K562 (cell line): ENCODE measurements around the gene AHI1. TPM values are rescaled to one million over a fixed set of nuclear protein-coding genes. Genes with fewer than 3 reads are reported as not detected.

Experiments used
- ATAC-seq: fragments of 200-7000 bp; cut with Tn5 transposase; 3 replicates; pipeline ENCODE4 v1.9.1; 2020; ENCODE audit warnings: moderate library complexity
- BruUV-seq: library from RNA; stranded (reverse); fragments of 400-500 nt; replicated peaks from 2 replicates; lab custom pipeline; 2021; lab: Mats Ljungman, UMichigan
- CTCF ChIA-PET: fragments of 300-600 bp; formaldehyde crosslinking; extraction: SDS; loops from one replicate; lab custom pipeline; 2021; ENCODE audit warnings: low intra/inter-chr PET ratio; lab: Yijun Ruan, JAX
- POLR2A ChIA-PET: fragments of 300-600, 350-650 bp; sonication (Branson Sonifier 250); formaldehyde crosslinking; extraction: SDS; loops from one replicate; lab custom pipeline; 2021; ENCODE audit warnings: antibody characterized with exemption, inconsistent platforms; lab: Yijun Ruan, JAX
- DNase-seq, 4 experiments: peaks; one replicate each; pipeline versions ENCODE4 v3.0.0 to v3.0.0-alpha.2; 2011 to 2018; ENCODE audit warnings: low spot score in 3 of 4, mixed read lengths in 3 of 4; ENCODE audit errors: extremely low read depth in 1 of 4
- FAIRE-seq: peaks from 2 replicates; lab custom pipeline; 2011; peaks lifted over from hg19 to GRCh38; lab: Jason Lieb, UNC
- H2AFZ ChIP-seq: 2 replicates; pipeline ENCODE4 v1.6.0; 2011; ENCODE audit warnings: low read depth, low read length, control low read depth, inconsistent platforms
- H3K27ac ChIP-seq: fragments of 200-600 bp; 3 replicates; pipeline ENCODE4 v1.8.0; 2011; ENCODE audit warnings: low read depth, mild to moderate bottlenecking, control low read depth, inconsistent platforms, low read length, moderate library complexity, mixed read lengths; ENCODE audit errors: extremely low read depth
- H3K27me3 ChIP-seq, 2 experiments: fragments of 300-600 bp in 1 of 2; 2 replicates in 1 of 2; 3 replicates in 1 of 2; pipeline versions ENCODE4 v1.6.0 to v1.8.0; 2011; ENCODE audit warnings: inconsistent platforms in 2 of 2, low read length in 2 of 2, mild to moderate bottlenecking in 1 of 2, mixed read lengths in 1 of 2, moderate library complexity in 1 of 2; ENCODE audit not compliant: control insufficient read depth in 2 of 2, insufficient read depth in 2 of 2
- H3K36me3 ChIP-seq: fragments of 300-600 bp; 3 replicates; pipeline ENCODE4 v1.8.0; 2011; ENCODE audit warnings: mild to moderate bottlenecking, low read length, inconsistent platforms; ENCODE audit not compliant: control insufficient read depth, insufficient read depth
- H3K4me1 ChIP-seq, 2 experiments: fragments of 200-600 bp in 1 of 2; replicated peaks in 1 of 2; 2 replicates in 1 of 2; 3 replicates in 1 of 2; pipeline versions ENCODE4 v1.5.1 to v1.8.0; 2011; ENCODE audit warnings: inconsistent platforms in 2 of 2, low read length in 2 of 2, mild to moderate bottlenecking in 1 of 2, mixed read lengths in 1 of 2, moderate library complexity in 1 of 2; ENCODE audit not compliant: control insufficient read depth in 2 of 2, insufficient read depth in 2 of 2
- H3K4me2 ChIP-seq: 2 replicates; pipeline ENCODE4 v1.6.1; 2011; ENCODE audit warnings: low read length, control low read depth, inconsistent platforms, mixed read lengths; ENCODE audit not compliant: insufficient read depth
- H3K4me3 ChIP-seq: fragments of 200-600 bp; sonication (generic), shearing (Covaris generic); 2 replicates; pipeline ENCODE4 v1.5.1; 2016; ENCODE audit warnings: control low read depth, inconsistent platforms
- H3K79me2 ChIP-seq: fragments of 200-600 bp; 3 replicates; pipeline ENCODE4 v1.8.0; 2011; ENCODE audit warnings: low read length, inconsistent platforms; ENCODE audit not compliant: control insufficient read depth, insufficient read depth
- H3K9ac ChIP-seq, 2 experiments: 2 replicates each; pipeline versions ENCODE4 v1.6.0 to v1.6.1; 2011; ENCODE audit warnings: low read depth in 2 of 2, low read length in 2 of 2, control low read depth in 1 of 2, inconsistent platforms in 1 of 2, mild to moderate bottlenecking in 1 of 2, mixed read lengths in 1 of 2; ENCODE audit not compliant: insufficient read depth in 1 of 2
- H3K9me1 ChIP-seq: one replicate; pipeline ENCODE4 v1.6.0; 2011; ENCODE audit warnings: inconsistent platforms, mild to moderate bottlenecking, low read length, moderate library complexity; ENCODE audit not compliant: control insufficient read depth, insufficient read depth
- H3K9me3 ChIP-seq: replicated peaks from 2 replicates; pipeline ENCODE4 v1.5.1; 2011; ENCODE audit warnings: low read depth, low read length, inconsistent platforms; ENCODE audit not compliant: control insufficient read depth, insufficient read depth
- H4K20me1 ChIP-seq: replicated peaks from 2 replicates; pipeline ENCODE4 v1.6.1; 2011; ENCODE audit warnings: low read length, inconsistent platforms, mixed read lengths; ENCODE audit not compliant: control insufficient read depth, insufficient read depth
- ARID1B ChIP-seq: fragments of 450-650 bp; IDR thresholded peaks from 2 replicates; pipeline ENCODE4 v1.6.1; 2016; ENCODE audit warnings: antibody characterized with exemption, mild to moderate bottlenecking, inconsistent platforms
- FOXM1 ChIP-seq, 2 experiments: fragments of 450-650 bp in 1 of 2; sonication (generic) in 1 of 2; formaldehyde crosslinking in 1 of 2; IDR thresholded peaks; 2 replicates each; pipeline versions ENCODE4 v1.6.1 to v1.9.0; 2017 to 2022; ENCODE audit warnings: low read depth in 2 of 2, mild to moderate bottlenecking in 2 of 2, missing genetic modification reagents in 1 of 2, moderate library complexity in 1 of 2
- GTF2F1 ChIP-seq: IDR thresholded peaks from 2 replicates; pipeline ENCODE4 v1.6.1; 2011; ENCODE audit warnings: low read depth, low read length, improper control_type of control experiment
- LCOR ChIP-seq: sonication (generic); formaldehyde crosslinking; IDR thresholded peaks from 2 replicates; pipeline ENCODE4 v1.8.0; 2022; ENCODE audit warnings: mild to moderate bottlenecking, missing genetic modification reagents
- RAD21 ChIP-seq, 2 experiments: fragments of 250-450 bp in 1 of 2; fragments of 450-650 bp in 1 of 2; sonication (Bioruptor Pico) in 1 of 2; formaldehyde crosslinking in 1 of 2; IDR thresholded peaks in 1 of 2; conservative IDR thresholded peaks in 1 of 2; 2 replicates each; pipeline versions ENCODE4 v1.4.0 to v1.8.0; 2020 to 2022; ENCODE audit warnings: mild to moderate bottlenecking in 2 of 2, moderate library complexity in 1 of 2
- SIN3A ChIP-seq, 2 experiments: fragments of 150-350 bp in 1 of 2; IDR thresholded peaks; 2 replicates each; pipeline ENCODE4 v1.6.1; 2011 to 2016; ENCODE audit warnings: borderline replicate concordance in 2 of 2, low read depth in 2 of 2, low read length in 2 of 2, mild to moderate bottlenecking in 2 of 2, moderate library complexity in 2 of 2; ENCODE audit not compliant: control insufficient read depth in 1 of 2
- SPI1 ChIP-seq: IDR thresholded peaks from 2 replicates; pipeline ENCODE4 v1.6.1; 2011; ENCODE audit warnings: low read depth, low read length, control low read depth, borderline replicate concordance
- TARDBP ChIP-seq: fragments of 450-650 bp; IDR thresholded peaks from 2 replicates; pipeline ENCODE4 v1.6.1; 2016
- WGBS: fragments of 100-300 bp; shearing (Covaris generic); methylation state at CpG from one replicate; pipeline ENCODE4 v1.1.6; 2016; ENCODE audit warnings: low coverage, mixed read lengths; ENCODE audit not compliant: insufficient coverage; ENCODE audit errors: missing lambda C conversion rate; 5-methylcytosine and 5-hydroxymethylcytosine counted together
- in situ Hi-C: fragments of 300-500 bp; cut with MboI; formaldehyde crosslinking; loops from 4 replicates; pipeline ENCODE4 v1.15.0; 2018; ENCODE audit warnings: inconsistent platforms, mixed read lengths
- intact Hi-C: fragments of 100-400 bp; cut with micrococcal nuclease; formaldehyde crosslinking; loops from 2 replicates; pipeline ENCODE4 v1.14.2; 2022
- polyA plus RNA-seq, 8 experiments: library from polyadenylated mRNA; depleted of rRNA in 4 of 8; stranded (reverse) in 5 of 8; unstranded in 3 of 8; fragments of >200 nt; fragmentation: Nextera tagmentation in 2 of 8; fragmentation: Illumina TruSeq in 1 of 8; extraction: Ambion mirVana in 2 of 8; extraction: Trizol in 1 of 8; gene quantifications; 2 replicates each; pipeline versions ENCODE4 v1.2.1 to v1.2.3, GENCODE V29; 2011 to 2014; ENCODE audit warnings: inconsistent platforms in 1 of 8, missing spikeins in 1 of 8
- total RNA-seq, 7 experiments: library from RNA; depleted of rRNA in 6 of 7; stranded (reverse); fragments of >200 nt in 6 of 7; fragmentation: Illumina TruSeq in 2 of 7; extraction: Trizol in 2 of 7; gene quantifications; 2 replicates each; pipeline versions ENCODE4 v1.2.1 to v1.2.3, GENCODE V29; 2011 to 2021; ENCODE audit warnings: low replicate concordance in 1 of 7
- TF ChIP-seq, protein P1 (sequence below): sonication (generic); formaldehyde crosslinking; IDR thresholded peaks from 2 replicates; pipeline ENCODE4 v1.5.0; 2020; ENCODE audit warnings: missing genetic modification reagents
- TF ChIP-seq, protein P2 (sequence below), 2 experiments: fragments of 450-650 bp; IDR thresholded peaks; 2 replicates each; pipeline ENCODE4 v1.6.1; 2016
- TF ChIP-seq, protein P3 (sequence below): fragments of 250-450 bp; sonication (Bioruptor Pico); IDR thresholded peaks from 2 replicates; pipeline ENCODE4 v1.5.0; 2021; ENCODE audit warnings: mild to moderate bottlenecking, borderline replicate concordance
- TF ChIP-seq, protein P4 (sequence below), 3 experiments: IDR thresholded peaks in 2 of 3; conservative IDR thresholded peaks in 1 of 3; 2 replicates each; pipeline ENCODE4 v1.5.1; 2011 to 2012; ENCODE audit warnings: low read length in 3 of 3, mild to moderate bottlenecking in 3 of 3, control low read depth in 2 of 3, improper control_type of control experiment in 1 of 3, inconsistent platforms in 1 of 3, low read depth in 1 of 3, mixed read lengths in 1 of 3, moderate library complexity in 1 of 3; ENCODE audit not compliant: insufficient read depth in 2 of 3

The AHI1 gene
- total and polyA plus RNA-seq, 9 of the 15 experiments (the other 6 are each of a cell fraction or from before 2014, with no cell fraction given) = 24.7 to 54.9 (median 32.2) TPM

DNA sequence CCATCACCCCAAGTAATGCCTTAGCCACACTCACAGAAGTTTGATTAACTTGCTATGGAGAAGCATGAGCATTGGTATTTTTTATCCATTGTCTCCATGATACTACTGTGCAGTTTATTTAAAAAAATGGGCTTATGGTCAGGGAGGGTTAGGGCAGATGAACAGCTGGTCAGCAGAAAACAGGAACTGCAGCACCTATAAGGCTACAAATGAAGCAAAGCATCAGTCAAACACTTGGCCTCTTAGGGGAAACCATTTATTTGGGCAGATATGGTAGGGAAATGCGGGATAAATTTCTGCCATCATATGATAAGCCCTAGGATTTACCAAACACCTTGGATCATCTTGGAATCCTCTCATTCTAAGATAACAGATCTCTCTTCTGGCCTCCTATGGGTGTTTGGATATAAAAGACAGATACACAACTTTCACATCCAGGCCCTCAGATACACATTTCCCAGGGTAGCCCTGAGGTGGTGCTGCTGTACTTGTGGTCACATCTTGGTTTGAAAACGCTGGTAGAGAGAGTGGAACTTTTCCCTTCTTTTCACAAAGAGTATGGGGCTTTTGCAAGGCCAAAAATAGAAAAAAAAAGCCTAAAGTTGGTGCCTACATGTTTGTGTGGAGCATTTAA, 42.8 kb upstream of the AHI1 start:
- H3K9me3 ChIP-seq = no peaks in the 10 kb centered on the region
- POLR2A ChIA-PET = interaction anchor here (0.8 to 1.5 kb wide), 2 partner anchors 10 to 17 kb away, joined by 3 to 4 read pairs; no protein-coding TSS in a partner anchor
- no peaks in the 10 kb centered on the region for H3K79me2 ChIP-seq
- ATAC-seq (0 out of 3 replicates have a peak, but pooled peaks have one; percentile 37), DNase-seq (no peak), FAIRE-seq (no peak)
- no peaks in the 10 kb centered on the region for H3K4me1 ChIP-seq
- no TSS peak for BruUV-seq
- no peaks in the 10 kb centered on the region for H3K9me1 ChIP-seq
- no peaks in the 10 kb centered on the region for H4K20me1 ChIP-seq
- H3K27ac ChIP-seq = no peak overlapping the region
- no peaks in the 10 kb centered on the region for H3K36me3 ChIP-seq
- H3K4me3 ChIP-seq = no peak overlapping the region
- H3K27me3 ChIP-seq = no peaks in the 10 kb centered on the region
- intact Hi-C loops = no loop called here
- in situ Hi-C loops = no loop called here
- H2AFZ ChIP-seq = no peak overlapping the region
- 2% methylated on average over 2 of the region's 2 CpGs for WGBS
- CTCF ChIA-PET = interaction anchor here (0.8 kb wide), 1 partner anchor 686 kb away, joined by 4 read pairs; no protein-coding TSS in a partner anchor
- H3K4me2 ChIP-seq = no peak overlapping the region
- no peak overlapping the region for H3K9ac ChIP-seq
- TF ChIP-seq, protein P1, sequence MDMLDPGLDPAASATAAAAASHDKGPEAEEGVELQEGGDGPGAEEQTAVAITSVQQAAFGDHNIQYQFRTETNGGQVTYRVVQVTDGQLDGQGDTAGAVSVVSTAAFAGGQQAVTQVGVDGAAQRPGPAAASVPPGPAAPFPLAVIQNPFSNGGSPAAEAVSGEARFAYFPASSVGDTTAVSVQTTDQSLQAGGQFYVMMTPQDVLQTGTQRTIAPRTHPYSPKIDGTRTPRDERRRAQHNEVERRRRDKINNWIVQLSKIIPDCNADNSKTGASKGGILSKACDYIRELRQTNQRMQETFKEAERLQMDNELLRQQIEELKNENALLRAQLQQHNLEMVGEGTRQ (CRISPR knock-in tag) = no peak
- TF ChIP-seq SIN3A (IDR thresholded peaks at IDR 0.05; ENCODE audit: borderline replicate concordance in 2 of 2, control insufficient read depth in 1 of 2, low read depth in 2 of 2, low read length in 2 of 2) (no peak), SPI1 (peak; percentile 72; the same call in 1 of the 2 replicates), LCOR (CRISPR knock-in tag) (no peak), GTF2F1 (no peak), ARID1B (no peak), TARDBP (no peak), FOXM1 (IDR thresholded peaks at IDR 0.05; ENCODE audit: low read depth) (no peak), FOXM1 (CRISPR knock-in tag; IDR thresholded peaks at IDR 0.05; ENCODE audit: low read depth) (no peak), RAD21 (CRISPR knock-in tag; conservative IDR thresholded peaks at IDR 0.05 in 1 of 2, IDR thresholded peaks at IDR 0.05 in 1 of 2) (peak in 1 of 2 experiments; percentile 43; a peak in 1 of 4 replicates)
- TF ChIP-seq, protein P2, sequence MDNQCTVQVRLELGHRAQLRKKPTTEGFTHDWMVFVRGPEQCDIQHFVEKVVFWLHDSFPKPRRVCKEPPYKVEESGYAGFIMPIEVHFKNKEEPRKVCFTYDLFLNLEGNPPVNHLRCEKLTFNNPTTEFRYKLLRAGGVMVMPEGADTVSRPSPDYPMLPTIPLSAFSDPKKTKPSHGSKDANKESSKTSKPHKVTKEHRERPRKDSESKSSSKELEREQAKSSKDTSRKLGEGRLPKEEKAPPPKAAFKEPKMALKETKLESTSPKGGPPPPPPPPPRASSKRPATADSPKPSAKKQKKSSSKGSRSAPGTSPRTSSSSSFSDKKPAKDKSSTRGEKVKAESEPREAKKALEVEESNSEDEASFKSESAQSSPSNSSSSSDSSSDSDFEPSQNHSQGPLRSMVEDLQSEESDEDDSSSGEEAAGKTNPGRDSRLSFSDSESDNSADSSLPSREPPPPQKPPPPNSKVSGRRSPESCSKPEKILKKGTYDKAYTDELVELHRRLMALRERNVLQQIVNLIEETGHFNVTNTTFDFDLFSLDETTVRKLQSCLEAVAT (IDR thresholded peaks at IDR 0.05) = no peak
- TF ChIP-seq, protein P3, sequence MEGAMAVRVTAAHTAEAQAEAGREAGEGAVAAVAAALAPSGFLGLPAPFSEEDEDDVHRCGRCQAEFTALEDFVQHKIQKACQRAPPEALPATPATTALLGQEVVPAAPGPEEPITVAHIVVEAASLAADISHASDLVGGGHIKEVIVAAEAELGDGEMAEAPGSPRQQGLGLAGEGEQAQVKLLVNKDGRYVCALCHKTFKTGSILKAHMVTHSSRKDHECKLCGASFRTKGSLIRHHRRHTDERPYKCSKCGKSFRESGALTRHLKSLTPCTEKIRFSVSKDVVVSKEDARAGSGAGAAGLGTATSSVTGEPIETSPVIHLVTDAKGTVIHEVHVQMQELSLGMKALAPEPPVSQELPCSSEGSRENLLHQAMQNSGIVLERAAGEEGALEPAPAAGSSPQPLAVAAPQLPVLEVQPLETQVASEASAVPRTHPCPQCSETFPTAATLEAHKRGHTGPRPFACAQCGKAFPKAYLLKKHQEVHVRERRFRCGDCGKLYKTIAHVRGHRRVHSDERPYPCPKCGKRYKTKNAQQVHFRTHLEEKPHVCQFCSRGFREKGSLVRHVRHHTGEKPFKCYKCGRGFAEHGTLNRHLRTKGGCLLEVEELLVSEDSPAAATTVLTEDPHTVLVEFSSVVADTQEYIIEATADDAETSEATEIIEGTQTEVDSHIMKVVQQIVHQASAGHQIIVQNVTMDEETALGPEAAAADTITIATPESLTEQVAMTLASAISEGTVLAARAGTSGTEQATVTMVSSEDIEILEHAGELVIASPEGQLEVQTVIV = no peak
- TF ChIP-seq, protein P4, sequence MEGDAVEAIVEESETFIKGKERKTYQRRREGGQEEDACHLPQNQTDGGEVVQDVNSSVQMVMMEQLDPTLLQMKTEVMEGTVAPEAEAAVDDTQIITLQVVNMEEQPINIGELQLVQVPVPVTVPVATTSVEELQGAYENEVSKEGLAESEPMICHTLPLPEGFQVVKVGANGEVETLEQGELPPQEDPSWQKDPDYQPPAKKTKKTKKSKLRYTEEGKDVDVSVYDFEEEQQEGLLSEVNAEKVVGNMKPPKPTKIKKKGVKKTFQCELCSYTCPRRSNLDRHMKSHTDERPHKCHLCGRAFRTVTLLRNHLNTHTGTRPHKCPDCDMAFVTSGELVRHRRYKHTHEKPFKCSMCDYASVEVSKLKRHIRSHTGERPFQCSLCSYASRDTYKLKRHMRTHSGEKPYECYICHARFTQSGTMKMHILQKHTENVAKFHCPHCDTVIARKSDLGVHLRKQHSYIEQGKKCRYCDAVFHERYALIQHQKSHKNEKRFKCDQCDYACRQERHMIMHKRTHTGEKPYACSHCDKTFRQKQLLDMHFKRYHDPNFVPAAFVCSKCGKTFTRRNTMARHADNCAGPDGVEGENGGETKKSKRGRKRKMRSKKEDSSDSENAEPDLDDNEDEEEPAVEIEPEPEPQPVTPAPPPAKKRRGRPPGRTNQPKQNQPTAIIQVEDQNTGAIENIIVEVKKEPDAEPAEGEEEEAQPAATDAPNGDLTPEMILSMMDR (IDR thresholded peaks at IDR 0.05 in 2 of 3, conservative IDR thresholded peaks at IDR 0.05 in 1 of 3; ENCODE audit: insufficient read depth in 2 of 3, low read depth in 1 of 3, low read length in 3 of 3) = peak in 2 of 3 experiments; percentile 23 to 31; a peak in 2 of 6 replicates
